T-helper 1 cell treated with Interleukin-12 subunit alpha and Interleukin-12 subunit beta and Interleukin-4 antibody, amounts not matched to agents 30 μg/mL and 1 μg/mL, for 36 hours (primary cell): ENCODE data around the gene CAV1.

Source experiments
- H3K27ac Mint-ChIP-seq: one replicate; pipeline ENCODE4 v1.8.0; 2021; ENCODE audit warnings: mild to moderate bottlenecking, mixed read lengths
- H3K27me3 Mint-ChIP-seq: one replicate; pipeline ENCODE4 v1.8.0; 2021; ENCODE audit warnings: low read depth, mixed read lengths
- H3K36me3 Mint-ChIP-seq: one replicate; pipeline ENCODE4 v1.8.0; 2021; ENCODE audit warnings: low read depth, mixed read lengths
- H3K4me1 Mint-ChIP-seq: one replicate; pipeline ENCODE4 v1.8.0; 2021; ENCODE audit warnings: low read depth, mixed read lengths
- H3K4me3 Mint-ChIP-seq: one replicate; pipeline ENCODE4 v1.8.0; 2021; ENCODE audit warnings: mild to moderate bottlenecking, moderate library complexity, mixed read lengths
- H3K9me3 Mint-ChIP-seq: one replicate; pipeline ENCODE4 v1.8.0; 2021; ENCODE audit warnings: mixed read lengths

Gene CAV1

DNA sequence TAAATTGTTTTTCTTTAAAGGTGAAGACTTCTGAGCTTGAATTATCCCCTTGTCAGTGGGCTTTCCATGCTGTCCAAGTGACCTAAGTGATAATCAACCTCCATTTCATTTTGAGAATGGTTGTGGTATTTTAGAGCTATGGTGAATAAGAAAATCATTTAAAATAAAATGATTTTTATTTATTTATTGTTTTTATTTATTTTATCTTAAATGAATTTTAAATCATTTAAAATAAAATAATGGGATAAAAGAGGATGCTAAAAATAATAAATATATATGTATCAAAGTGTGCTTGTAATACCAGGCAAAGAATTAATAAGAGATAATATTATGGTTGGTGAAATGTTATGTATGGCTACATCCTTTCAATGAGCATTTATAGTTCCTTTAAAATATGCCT is 24.5 kb downstream of the CAV1 start:
- H3K36me3 Mint-ChIP-seq = no peaks in the 10 kb centered on the region
- no peak overlapping the region for H3K4me3 Mint-ChIP-seq
- no peaks in the 10 kb centered on the region for H3K9me3 Mint-ChIP-seq
- H3K27ac Mint-ChIP-seq = no peak overlapping the region
- H3K4me1 Mint-ChIP-seq = no peaks in the 10 kb centered on the region
- H3K27me3 Mint-ChIP-seq = peaks cover 5% of the 10 kb centered on the region

GRCh38 chr7:116551692-116552091 is 26.9 kb downstream of the CAV1 start:
- H3K36me3 Mint-ChIP-seq = no peaks in the 10 kb centered on the region
- no peaks in the 10 kb centered on the region for H3K9me3 Mint-ChIP-seq
- H3K27me3 Mint-ChIP-seq = peaks cover 12% of the 10 kb centered on the region
- H3K27ac Mint-ChIP-seq = no peak overlapping the region
- H3K4me3 Mint-ChIP-seq = no peak overlapping the region
- H3K4me1 Mint-ChIP-seq = no peaks in the 10 kb centered on the region

- H3K27ac Mint-ChIP-seq = no peak overlapping the region
- H3K4me3 Mint-ChIP-seq = no peak overlapping the region
Measured at GRCh38 chr7:116552602-116553001, 27.8 kb downstream of the CAV1 start.

DNA sequence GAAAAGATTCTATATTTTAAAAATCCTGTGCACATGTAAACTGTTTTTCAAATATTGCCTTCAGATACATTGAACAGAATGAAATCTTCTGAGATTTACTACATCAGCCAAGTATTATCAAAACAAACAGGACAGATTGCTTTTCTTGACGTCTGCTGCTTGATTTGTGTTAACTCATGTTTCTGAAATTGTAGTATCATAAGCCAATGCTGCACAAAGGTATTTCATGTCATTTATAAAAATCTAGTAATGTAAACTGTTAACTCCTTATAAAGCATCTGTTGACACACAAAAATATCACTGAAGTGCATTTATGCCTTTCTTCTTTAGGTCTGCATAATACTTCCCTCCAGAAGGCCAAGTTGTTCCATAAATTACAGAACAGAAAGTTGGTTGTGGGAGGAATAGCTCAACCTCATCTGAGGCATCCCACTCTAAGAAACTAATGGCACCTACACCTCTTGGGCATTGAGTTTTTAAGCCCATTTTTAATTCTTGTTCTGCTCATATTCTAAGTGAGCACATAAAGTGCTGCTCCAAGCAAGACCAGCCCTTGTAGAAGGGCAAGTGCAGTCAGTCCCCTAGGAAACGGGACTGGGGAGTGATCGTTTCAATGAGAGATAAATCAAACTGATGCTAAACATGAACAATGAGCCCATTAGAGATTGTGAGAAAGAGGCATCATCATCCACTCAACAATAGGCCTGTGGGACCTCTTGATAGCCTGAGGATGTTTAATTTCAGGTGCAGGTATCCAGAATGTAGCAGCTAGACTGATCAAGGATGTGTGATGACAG is 28.5 kb downstream of the CAV1 start:
- Mint-ChIP-seq H3K27ac (no peak overlapping the region), H3K27me3 (peaks cover 20% of the 10 kb centered on the region), H3K4me1 (no peaks in the 10 kb centered on the region), H3K4me3 (no peak overlapping the region), H3K9me3 (no peaks in the 10 kb centered on the region), H3K36me3 (no peaks in the 10 kb centered on the region)

More at GRCh38 chr7:116552602-116553001, 27.8 kb downstream of the CAV1 start:
- no peaks in the 10 kb centered on the region for H3K36me3 Mint-ChIP-seq
- H3K4me1 Mint-ChIP-seq = no peaks in the 10 kb centered on the region
- no peaks in the 10 kb centered on the region for H3K9me3 Mint-ChIP-seq
- peaks cover 15% of the 10 kb centered on the region for H3K27me3 Mint-ChIP-seq

- H3K4me3 Mint-ChIP-seq = no peak overlapping the region
- H3K9me3 Mint-ChIP-seq = no peaks in the 10 kb centered on the region
- no peaks in the 10 kb centered on the region for H3K36me3 Mint-ChIP-seq
- no peaks in the 10 kb centered on the region for H3K4me1 Mint-ChIP-seq
- H3K27ac Mint-ChIP-seq = no peak overlapping the region
- peaks cover 22% of the 10 kb centered on the region for H3K27me3 Mint-ChIP-seq
Measured at GRCh38 chr7:116554436-116554835, 29.6 kb downstream of the CAV1 start.

DNA sequence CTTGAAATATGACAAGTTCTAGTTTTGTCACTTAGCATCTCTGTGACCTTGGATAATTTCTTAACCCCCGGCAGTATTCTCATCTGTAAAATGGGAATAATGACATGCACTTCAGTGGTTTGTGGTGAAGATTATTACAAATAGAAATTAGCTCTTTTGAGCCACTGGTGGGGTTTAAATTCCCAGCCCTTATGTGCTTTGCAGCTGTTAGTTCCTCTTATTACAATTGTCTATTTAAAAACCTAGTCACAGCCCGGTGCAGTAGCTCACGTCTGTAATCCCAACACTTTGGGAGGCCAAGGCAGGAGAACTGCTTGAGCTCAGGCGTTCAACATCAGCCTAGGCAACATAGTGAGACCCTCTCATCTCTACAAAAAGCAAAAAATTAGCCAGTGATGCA is 30.1 kb downstream of the CAV1 start:
- no peaks in the 10 kb centered on the region for H3K36me3 Mint-ChIP-seq
- H3K9me3 Mint-ChIP-seq = no peaks in the 10 kb centered on the region
- H3K27me3 Mint-ChIP-seq = peaks cover 27% of the 10 kb centered on the region

DNA sequence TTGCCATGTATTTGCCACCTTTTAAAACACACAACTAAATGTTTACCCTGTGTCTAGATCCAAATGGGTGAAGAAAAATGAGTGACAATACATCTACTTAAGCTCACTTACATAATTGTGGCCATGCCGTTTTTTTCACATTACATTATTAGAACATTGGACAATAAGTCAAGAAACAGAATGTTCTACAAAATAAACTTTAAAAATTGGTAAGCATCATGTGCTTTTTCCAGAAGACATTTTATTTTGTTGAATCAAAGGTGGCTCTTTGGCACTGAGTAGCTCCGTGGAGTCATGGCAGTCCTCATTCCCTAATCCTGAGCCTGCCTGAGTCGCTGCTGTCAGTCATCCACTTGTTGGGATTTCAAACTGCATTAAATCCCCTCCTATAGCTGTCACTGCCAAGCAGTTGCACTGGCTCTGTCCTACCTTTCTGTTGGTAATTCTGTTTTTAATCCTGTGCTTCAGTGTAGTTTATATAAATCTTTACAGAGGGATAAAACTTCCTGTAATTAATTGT is 32.3 kb downstream of the CAV1 start:
- Mint-ChIP-seq H3K36me3 (no peaks in the 10 kb centered on the region), H3K27ac (no peak overlapping the region), H3K4me3 (no peak overlapping the region), H3K4me1 (no peaks in the 10 kb centered on the region), H3K27me3 (peaks cover 31% of the 10 kb centered on the region), H3K9me3 (no peaks in the 10 kb centered on the region)

More for the DNA sequence above, 30.1 kb downstream of the CAV1 start:
- Mint-ChIP-seq H3K4me1 (no peaks in the 10 kb centered on the region), H3K4me3 (no peak overlapping the region), H3K27ac (no peak overlapping the region)

DNA sequence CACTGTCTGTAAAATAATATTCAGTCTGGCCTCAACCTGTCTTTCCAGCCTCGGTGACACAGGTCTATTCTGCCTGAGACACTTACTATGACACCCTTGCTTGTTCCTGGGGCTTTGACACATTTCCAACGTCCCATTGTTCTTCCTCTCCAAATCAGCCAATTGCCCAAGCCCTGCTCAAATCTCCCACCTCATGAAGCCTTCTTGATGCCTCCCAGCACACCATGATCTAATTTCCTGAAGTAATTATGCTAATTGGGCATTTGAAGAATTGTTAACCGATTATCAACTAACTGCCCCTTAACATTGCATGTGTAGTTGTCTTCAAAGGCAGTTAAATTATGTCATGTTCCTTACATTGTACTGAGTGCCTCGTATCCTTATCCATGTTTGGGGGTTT is 33.1 kb downstream of the CAV1 start:
- H3K27ac Mint-ChIP-seq = no peak overlapping the region
- no peaks in the 10 kb centered on the region for H3K9me3 Mint-ChIP-seq
- no peaks in the 10 kb centered on the region for H3K4me1 Mint-ChIP-seq
- no peaks in the 10 kb centered on the region for H3K36me3 Mint-ChIP-seq
- peaks cover 31% of the 10 kb centered on the region for H3K27me3 Mint-ChIP-seq
- no peak overlapping the region for H3K4me3 Mint-ChIP-seq

- Mint-ChIP-seq H3K4me3 (no peak overlapping the region), H3K36me3 (no peaks in the 10 kb centered on the region), H3K27me3 (peaks cover 26% of the 10 kb centered on the region), H3K4me1 (no peaks in the 10 kb centered on the region), H3K9me3 (no peaks in the 10 kb centered on the region), H3K27ac (no peak overlapping the region)
Measured at GRCh38 chr7:116560021-116560970, 35.5 kb downstream of the CAV1 start.

DNA sequence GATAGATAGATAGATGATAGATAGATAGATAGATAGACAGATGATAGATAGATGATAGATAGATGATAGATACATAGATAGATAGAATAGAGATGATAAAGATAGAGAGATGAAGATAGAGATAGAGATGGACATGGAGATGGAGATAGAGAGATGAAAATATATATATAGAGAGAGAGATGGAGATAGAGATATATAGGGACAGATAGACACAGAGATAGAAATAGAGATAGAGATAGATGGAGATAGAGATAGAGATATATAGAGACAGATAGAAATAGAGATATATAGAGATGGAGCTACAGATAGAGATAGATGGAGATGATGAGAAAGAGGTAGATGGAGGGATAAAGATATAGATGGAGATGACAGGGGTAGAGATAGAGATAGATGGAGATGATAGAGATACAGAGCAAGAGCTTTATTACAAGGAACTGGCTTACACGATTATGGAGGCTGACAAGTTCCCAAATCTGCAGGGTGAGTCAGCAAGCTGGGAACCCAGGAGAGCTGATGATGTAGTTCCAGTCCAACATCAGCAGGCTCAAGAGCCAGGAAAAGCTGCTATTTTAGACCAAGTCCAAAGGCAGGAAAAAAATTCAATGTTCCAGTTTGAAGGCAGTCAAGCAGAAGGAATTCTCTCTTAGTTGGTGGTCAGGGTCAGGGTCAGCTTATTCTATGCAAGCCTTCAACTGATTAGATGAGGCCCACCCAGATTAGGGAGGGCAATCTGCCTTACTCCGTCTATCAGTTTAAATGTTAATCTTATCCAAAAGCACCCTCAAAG is 37.1 kb downstream of the CAV1 start:
- H3K9me3 Mint-ChIP-seq = no peaks in the 10 kb centered on the region
- H3K4me1 Mint-ChIP-seq = no peaks in the 10 kb centered on the region
- H3K36me3 Mint-ChIP-seq = no peaks in the 10 kb centered on the region
- peaks cover 23% of the 10 kb centered on the region for H3K27me3 Mint-ChIP-seq
- no peak overlapping the region for H3K27ac Mint-ChIP-seq
- no peak overlapping the region for H3K4me3 Mint-ChIP-seq

- Mint-ChIP-seq H3K9me3 (no peaks in the 10 kb centered on the region), H3K36me3 (no peaks in the 10 kb centered on the region), H3K4me1 (no peaks in the 10 kb centered on the region), H3K27ac (no peak overlapping the region), H3K4me3 (no peak overlapping the region), H3K27me3 (peaks cover 23% of the 10 kb centered on the region)
Measured at GRCh38 chr7:116562529-116563121, 37.8 kb downstream of the CAV1 start.

DNA sequence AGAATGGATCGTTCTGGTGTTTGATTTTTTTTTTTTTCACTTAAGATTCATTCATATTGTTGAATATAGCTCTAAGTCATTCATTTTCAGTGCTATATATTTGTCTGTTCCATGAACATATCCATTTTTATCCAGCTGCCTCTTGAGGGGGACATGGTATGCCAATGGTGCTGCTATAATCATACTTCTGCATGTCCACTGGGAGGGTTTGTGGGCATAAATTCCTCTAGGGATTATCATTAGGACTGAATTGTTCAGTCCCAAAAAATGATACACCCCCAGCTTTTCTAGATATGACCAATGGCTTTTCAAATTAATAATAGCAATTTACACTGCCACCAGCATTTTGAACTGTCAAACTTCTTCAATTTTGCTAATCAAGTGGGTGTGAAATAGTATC is 41.1 kb downstream of the CAV1 start:
- Mint-ChIP-seq H3K36me3 (no peaks in the 10 kb centered on the region), H3K27me3 (peaks cover 24% of the 10 kb centered on the region), H3K4me1 (no peaks in the 10 kb centered on the region), H3K27ac (no peak overlapping the region), H3K4me3 (no peak overlapping the region), H3K9me3 (no peaks in the 10 kb centered on the region)

- H3K27ac Mint-ChIP-seq = no peak overlapping the region
- no peaks in the 10 kb centered on the region for H3K36me3 Mint-ChIP-seq
- H3K9me3 Mint-ChIP-seq = no peaks in the 10 kb centered on the region
- H3K4me1 Mint-ChIP-seq = no peaks in the 10 kb centered on the region
- peaks cover 24% of the 10 kb centered on the region for H3K27me3 Mint-ChIP-seq
- H3K4me3 Mint-ChIP-seq = no peak overlapping the region
Measured at GRCh38 chr7:116566666-116567065, 41.8 kb downstream of the CAV1 start.

GRCh38 chr7:116569737-116570136 is 44.9 kb downstream of the CAV1 start:
- Mint-ChIP-seq H3K4me1 (no peaks in the 10 kb centered on the region), H3K27me3 (peaks cover 24% of the 10 kb centered on the region), H3K9me3 (no peaks in the 10 kb centered on the region), H3K36me3 (no peaks in the 10 kb centered on the region), H3K27ac (no peak overlapping the region), H3K4me3 (no peak overlapping the region)
